ENCODE results near the gene NECTIN4. TPM values are rescaled to one million over a fixed set of nuclear protein-coding genes. Genes with fewer than 3 reads are reported as not detected.

The NECTIN4 gene
- total and polyA plus RNA-seq, 2 of the 8 experiments (the other 6 are each of a cell fraction or from before 2014, with no cell fraction given): 0.19 to 0.71 TPM

- TF ChIP-seq CHD7 (IDR thresholded peaks at IDR 0.05; ENCODE audit: insufficient replicate concordance, low read length): no peak
- TF ChIP-seq PHF8 (conservative IDR thresholded peaks at IDR 0.05; ENCODE audit: low read depth, low read length): no peak
- no peak for TF ChIP-seq CBX5 (IDR thresholded peaks at IDR 0.05; ENCODE audit: low read depth, low read length)
- no peak for TF ChIP-seq HDAC6 (IDR thresholded peaks at IDR 0.05; ENCODE audit: low read depth, low read length)
Observed at GRCh38 chr1:161051219-161051618, 38.1 kb downstream of the NECTIN4 start (continued).
